Measurements from ENCODE around the gene UBE2E2. TPM values are rescaled to one million over a fixed set of nuclear protein-coding genes. Genes with fewer than 3 reads are reported as not detected.
"Not testable (repeated sequence)": the region's sequence is repeated elsewhere in the genome, so short reads cannot be mapped to it uniquely, and the experiment has no call there.

UBE2E2 gene
- total RNA-seq, 4 donors from 2014 or later: 7.9 to 44.7 (median 26.6) TPM

- ATAC-seq: no peak
- TF ChIP-seq POLR2A (IDR thresholded peaks at IDR 0.05): no peak
- TF ChIP-seq CTCF (IDR thresholded peaks at IDR 0.05 in 4 of 5, conservative IDR thresholded peaks at IDR 0.05 in 1 of 5): no peak
- Histone ChIP-seq H3K4me1 (peaks cover 23% of the 10 kb centered on the region in 2 donors), H3K27ac (no peak overlapping the region), H3K27me3 (no peaks in the 10 kb centered on the region), H3K36me3 (no peaks in the 10 kb centered on the region), H3K9me3 (no peaks in the 10 kb centered on the region), H3K4me3 (no peak overlapping the region)
- intact Hi-C loops (cut with DNase I; ENCODE audit: low total_unique reads): no loop called here
- in situ Hi-C loops (cut with MboI; ENCODE audit: low sequenced_read_pairs in 4 of 4): no loop called here
- no peak for DNase-seq
Measured at GRCh38 chr3:23333633-23334032, 130.5 kb downstream of the UBE2E2 start.

GRCh38 chr3:23336853-23337252 lies 133.7 kb downstream of the UBE2E2 start:
- H3K27me3 ChIP-seq; H3K9me3 ChIP-seq; H3K27ac ChIP-seq; H3K4me3 ChIP-seq; DNase-seq; in situ Hi-C loops (cut with MboI; ENCODE audit: low sequenced_read_pairs in 4 of 4); ATAC-seq; H3K36me3 ChIP-seq; intact Hi-C loops (cut with DNase I; ENCODE audit: low total_unique reads): not testable (repeated sequence)
- H3K4me1 ChIP-seq: peaks cover 10 to 17% of the 10 kb centered on the region in 2 donors

GRCh38 chr3:23341147-23341838 lies 138.2 kb downstream of the UBE2E2 start:
- no peaks in the 10 kb centered on the region for H3K36me3 ChIP-seq
- TF ChIP-seq CTCF (IDR thresholded peaks at IDR 0.05 in 4 of 5, conservative IDR thresholded peaks at IDR 0.05 in 1 of 5): no peak
- TF ChIP-seq POLR2A (IDR thresholded peaks at IDR 0.05): no peak
- H3K4me1 ChIP-seq: peaks cover 8 to 14% of the 10 kb centered on the region in 2 donors
- DNase-seq (no peak), ATAC-seq (no peak)
- H3K4me3 ChIP-seq: no peak overlapping the region
- intact Hi-C loops (cut with DNase I; ENCODE audit: low total_unique reads): no loop called here
- no peak overlapping the region for H3K27ac ChIP-seq
- no peaks in the 10 kb centered on the region for H3K9me3 ChIP-seq
- in situ Hi-C loops (cut with MboI; ENCODE audit: low sequenced_read_pairs in 4 of 4): no loop called here
- no peaks in the 10 kb centered on the region for H3K27me3 ChIP-seq

DNA sequence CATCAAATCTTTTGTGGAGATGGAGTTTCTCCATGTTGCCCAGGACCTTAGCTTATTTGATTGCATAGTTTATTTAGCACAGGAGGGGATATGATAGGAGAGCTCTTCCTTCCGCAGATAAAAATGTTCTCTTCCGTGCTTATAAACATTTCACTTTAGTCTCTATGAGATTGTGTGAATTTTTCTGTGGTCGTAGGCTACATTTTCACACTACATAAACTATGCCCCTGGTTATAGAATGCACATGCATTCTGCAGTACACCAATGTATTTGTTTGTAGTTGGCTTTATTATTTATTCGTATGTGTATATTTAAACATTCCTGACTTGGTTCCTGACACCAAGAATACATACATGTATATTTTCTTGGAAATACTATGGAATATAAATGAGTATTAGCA lies 139.2 kb downstream of the UBE2E2 start:
- no peaks in the 10 kb centered on the region for H3K27me3 ChIP-seq
- in situ Hi-C loops (cut with MboI; ENCODE audit: low sequenced_read_pairs in 4 of 4) (no loop called here), intact Hi-C loops (cut with DNase I; ENCODE audit: low total_unique reads) (no loop called here)
- no peak overlapping the region for H3K27ac ChIP-seq
- no peaks in the 10 kb centered on the region for H3K9me3 ChIP-seq
- H3K36me3 ChIP-seq: no peaks in the 10 kb centered on the region
- DNase-seq (no peak), ATAC-seq (no peak)
- TF ChIP-seq CTCF (IDR thresholded peaks at IDR 0.05 in 4 of 5, conservative IDR thresholded peaks at IDR 0.05 in 1 of 5) (no peak), POLR2A (IDR thresholded peaks at IDR 0.05) (no peak)
- no peak overlapping the region for H3K4me3 ChIP-seq
- peaks cover 8 to 14% of the 10 kb centered on the region in 2 donors for H3K4me1 ChIP-seq

DNA sequence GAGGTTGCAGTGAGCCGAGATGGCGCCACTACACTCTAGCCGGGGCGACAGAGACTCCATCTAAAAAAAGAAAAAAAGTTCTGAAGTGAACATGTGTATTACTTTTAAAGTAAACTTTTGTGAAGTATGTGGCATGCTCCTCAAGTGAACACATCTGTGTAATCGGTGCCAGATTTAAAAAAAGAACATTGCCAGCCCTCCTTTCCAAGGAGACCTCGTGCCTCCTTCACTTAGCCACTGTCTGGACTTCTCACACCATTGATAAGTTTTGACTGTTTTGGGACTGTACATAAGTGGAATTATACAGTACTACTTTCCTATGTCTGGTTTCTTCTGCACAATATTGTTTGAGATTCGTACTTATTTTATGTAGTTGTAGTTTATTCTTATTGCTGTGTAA lies 140.4 kb downstream of the UBE2E2 start:
- in situ Hi-C loops (cut with MboI; ENCODE audit: low sequenced_read_pairs in 4 of 4) (no loop called here), intact Hi-C loops (cut with DNase I; ENCODE audit: low total_unique reads) (no loop called here)
- Histone ChIP-seq H3K27me3 (no peaks in the 10 kb centered on the region), H3K36me3 (no peaks in the 10 kb centered on the region), H3K4me1 (peaks cover 8 to 14% of the 10 kb centered on the region in 2 donors), H3K27ac (no peak overlapping the region), H3K4me3 (no peak overlapping the region), H3K9me3 (no peaks in the 10 kb centered on the region)
- TF ChIP-seq POLR2A (IDR thresholded peaks at IDR 0.05) (no peak), CTCF (IDR thresholded peaks at IDR 0.05 in 4 of 5, conservative IDR thresholded peaks at IDR 0.05 in 1 of 5) (no peak)
- DNase-seq (no peak), ATAC-seq (peak in 1 of 2 donors; percentile 58)

Data from gastrocnemius medialis (tissue), 4 donors.